ENCODE data around the gene TRIP10.

Gene TRIP10

DNA sequence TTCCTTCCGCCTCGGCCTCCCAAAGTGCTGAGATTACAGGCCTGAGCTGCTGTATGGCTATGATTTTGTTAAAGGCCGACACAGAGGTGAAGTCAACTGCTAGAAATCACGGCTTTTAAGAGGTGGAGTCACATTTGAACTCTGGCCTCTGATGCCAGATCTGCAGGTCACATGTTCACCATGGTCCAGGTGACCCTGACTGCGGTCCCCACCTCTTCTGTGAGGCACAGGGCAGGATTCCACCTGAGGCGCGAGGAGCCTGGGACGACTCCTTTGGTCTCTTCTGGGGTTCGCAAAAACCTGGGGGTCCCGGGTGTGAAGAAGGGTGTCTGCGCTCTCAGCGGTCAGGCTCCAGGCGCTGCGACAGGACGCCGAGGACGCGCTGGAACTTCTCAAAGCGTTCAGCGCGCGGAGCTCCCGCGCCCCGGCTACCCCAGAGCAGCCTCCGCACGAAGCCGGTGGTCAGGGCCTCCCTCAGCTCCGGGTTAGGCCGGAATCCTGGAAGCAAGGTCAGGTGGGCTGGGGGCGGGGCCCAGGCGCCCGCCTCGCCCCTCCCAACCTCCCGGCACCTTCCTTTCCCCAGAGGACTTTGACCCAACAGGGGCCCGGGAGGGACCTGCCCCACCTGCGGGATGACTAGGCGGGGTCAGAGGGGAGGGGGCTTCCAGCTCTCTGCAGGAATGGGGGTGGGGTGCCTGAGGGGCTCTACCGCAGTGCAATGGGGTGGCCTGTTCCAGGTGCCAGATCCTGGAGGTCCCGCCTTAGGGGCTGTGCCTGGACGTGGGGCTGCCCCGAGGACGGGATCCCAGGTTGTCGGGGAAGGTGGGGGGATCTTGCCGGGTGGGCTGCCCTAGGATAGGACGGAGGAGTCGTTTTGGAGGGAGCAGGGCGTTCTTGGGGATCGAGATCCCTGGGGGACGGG, 13.0 kb downstream of the TRIP10 start:
- TF ChIP-seq, protein P1, sequence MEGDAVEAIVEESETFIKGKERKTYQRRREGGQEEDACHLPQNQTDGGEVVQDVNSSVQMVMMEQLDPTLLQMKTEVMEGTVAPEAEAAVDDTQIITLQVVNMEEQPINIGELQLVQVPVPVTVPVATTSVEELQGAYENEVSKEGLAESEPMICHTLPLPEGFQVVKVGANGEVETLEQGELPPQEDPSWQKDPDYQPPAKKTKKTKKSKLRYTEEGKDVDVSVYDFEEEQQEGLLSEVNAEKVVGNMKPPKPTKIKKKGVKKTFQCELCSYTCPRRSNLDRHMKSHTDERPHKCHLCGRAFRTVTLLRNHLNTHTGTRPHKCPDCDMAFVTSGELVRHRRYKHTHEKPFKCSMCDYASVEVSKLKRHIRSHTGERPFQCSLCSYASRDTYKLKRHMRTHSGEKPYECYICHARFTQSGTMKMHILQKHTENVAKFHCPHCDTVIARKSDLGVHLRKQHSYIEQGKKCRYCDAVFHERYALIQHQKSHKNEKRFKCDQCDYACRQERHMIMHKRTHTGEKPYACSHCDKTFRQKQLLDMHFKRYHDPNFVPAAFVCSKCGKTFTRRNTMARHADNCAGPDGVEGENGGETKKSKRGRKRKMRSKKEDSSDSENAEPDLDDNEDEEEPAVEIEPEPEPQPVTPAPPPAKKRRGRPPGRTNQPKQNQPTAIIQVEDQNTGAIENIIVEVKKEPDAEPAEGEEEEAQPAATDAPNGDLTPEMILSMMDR (IDR thresholded peaks at IDR 0.05) = no peak

DNA sequence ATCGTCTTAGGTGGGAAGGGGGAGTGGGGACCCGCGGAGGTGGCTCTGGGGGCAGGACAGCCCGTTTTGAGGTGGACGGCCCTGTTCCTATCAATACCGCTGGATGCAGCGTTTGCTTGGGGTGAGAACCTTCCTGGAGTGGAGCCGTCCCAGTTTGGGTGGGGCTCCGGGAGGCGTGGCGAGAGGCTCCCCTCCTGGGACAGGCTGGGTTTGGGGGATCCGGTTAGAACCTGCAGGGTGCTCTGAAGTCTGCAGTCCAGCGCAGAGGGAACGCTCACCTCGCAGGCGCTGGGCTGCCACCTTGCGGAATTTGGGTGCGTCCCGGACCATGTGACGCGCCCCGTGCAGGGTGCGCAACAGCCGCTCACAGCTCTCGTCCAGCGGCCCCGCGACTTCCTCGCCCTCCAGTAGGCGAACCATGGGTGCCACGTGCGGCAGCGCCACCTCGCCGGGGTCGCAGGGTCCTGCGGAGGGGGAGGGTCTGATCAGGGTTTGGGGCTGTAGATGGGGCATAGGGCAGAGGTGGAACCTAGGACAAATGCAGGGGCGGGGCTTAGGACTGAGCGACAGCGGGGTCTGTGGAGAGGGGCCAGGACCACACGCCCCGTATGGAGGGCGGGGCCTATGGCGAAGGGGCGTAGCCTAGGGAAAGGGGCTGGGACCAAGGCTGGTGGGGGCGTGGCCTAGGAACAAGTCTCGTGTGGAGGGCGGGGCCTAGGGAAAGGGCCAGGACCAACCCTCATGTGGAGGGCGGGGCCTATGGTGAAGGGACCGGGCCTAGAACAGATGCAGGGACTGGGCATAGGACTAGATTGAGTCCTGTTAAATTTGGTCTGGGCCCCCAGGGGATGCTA, 13.9 kb downstream of the TRIP10 start:
- TF ChIP-seq, protein P1 (IDR thresholded peaks at IDR 0.05) = no peak

DNA sequence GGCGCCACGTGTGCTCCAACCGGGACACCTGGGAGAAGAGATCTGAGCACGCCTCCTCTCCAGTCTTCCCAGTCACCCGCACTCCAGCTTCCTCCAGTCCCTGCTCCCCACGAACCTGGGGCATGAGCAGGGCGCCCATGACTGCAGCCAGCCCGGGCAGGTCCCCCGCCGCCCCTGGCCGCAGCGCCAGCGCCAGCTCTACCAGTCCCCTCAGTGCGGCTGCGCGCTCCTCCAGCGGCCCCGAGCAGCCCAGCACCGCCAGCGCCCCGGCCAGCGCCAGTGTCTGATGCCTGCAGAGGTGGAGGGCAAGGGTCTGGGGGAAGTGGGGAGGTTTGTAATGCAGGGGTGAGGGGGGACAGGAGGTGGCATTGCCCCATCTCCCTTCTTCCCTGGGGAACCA, 14.7 kb downstream of the TRIP10 start:
- TF ChIP-seq, protein P1 (IDR thresholded peaks at IDR 0.05) = no peak

DNA sequence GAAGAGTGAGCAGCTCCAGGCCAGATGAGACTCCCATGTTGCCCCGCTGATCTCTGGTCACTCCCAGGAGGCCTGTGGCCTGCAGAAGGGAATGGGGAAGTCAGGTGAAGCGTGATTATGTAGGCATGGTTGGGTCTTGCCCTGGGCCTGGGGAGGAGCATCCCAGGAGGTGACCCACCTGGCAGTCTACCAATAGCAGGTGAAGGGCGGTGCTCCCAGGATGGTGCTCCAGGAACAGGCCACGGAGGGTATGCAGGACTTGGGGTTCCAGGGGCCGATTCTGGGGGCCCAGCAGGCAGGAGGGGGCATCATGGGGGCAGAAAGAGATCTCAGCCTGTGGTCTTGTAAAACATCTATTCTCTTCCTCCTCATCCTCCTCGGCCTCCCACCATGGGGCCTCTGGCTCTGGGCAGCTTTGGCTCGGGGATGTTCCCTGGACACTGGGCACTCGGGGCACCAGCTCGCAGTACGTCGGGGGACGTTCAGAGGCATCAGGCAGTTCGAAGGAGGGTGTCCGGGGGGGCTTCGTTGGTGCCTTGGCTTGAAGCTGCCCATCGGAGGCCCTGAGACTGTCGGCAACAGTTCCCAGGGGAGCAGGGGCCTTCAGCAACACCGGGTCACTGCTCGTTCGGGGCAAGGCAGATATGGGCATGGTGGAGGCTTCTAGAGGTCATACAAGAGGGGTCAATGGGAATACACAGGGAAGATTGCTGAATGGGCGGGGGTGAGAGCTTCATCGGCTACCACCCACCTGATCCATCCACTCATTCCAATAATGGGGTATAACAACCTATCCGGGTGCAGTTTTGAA, 15.4 kb downstream of the TRIP10 start:
- TF ChIP-seq, protein P1 (IDR thresholded peaks at IDR 0.05) = no peak

DNA sequence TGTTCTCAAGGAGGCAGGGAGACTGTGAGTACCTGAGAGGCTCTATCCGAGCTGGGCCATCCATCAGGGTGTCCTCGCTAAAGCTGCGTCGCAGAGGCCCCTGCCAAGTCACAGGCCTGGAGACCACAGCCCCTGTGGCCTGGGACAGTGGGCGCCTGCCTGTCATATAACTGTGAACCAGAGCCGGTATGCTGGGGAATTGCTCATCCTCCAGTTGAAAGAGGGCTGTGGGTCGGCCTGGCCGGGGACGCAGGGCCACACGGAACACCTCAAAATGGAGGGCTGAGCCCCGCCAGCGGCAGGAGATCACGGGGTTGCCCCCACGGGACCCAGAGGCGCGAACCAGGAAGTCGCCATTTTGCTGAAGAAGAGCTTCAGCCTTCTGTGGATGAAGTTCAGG, 21.1 kb downstream of the TRIP10 start:
- TF ChIP-seq, protein P1 (IDR thresholded peaks at IDR 0.05) = no peak

DNA sequence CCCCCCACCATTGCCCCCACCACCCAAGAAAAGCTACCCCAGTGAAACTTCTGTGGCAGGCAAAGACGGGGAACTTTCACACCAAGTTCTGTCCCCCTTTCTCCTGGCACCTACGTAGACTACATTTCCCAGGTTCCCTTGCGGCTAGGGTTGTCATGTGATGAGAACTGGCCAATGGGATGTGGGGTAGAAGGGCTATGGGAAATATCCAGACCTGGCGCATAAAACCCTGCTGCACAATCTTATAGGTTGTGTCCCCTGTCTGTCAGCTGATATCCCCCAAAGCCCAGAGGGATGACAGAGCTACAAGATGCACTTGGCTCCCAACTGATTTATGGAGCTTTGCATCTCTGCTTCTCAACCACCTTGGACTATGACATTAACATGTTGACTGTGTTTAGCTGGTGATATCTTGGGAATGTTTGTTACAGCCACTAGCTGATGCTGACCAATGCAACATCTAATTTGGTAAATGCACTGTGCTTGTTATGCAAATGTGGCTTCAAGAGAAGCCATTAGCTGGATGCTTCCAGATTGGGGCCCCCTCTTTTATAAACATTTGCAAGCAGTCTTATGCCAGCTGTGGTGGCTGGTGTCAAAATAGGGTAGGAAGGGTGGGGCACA, 21.7 kb downstream of the TRIP10 start:
- TF ChIP-seq, protein P1 (IDR thresholded peaks at IDR 0.05) = no peak
